ENCODE measurements around the gene ISG15.
"Not testable (repeated sequence)": the region's sequence is repeated elsewhere in the genome, so short reads cannot be mapped to it uniquely, and the experiment has no call there.

Gene ISG15

GRCh38 chr1:984476-984814 lies 28.9 kb upstream of the ISG15 start:
- Histone ChIP-seq H3K23ac (ENCODE audit: low read length) (no peak overlapping the region), H2AK5ac (ENCODE audit: low read length) (no peak overlapping the region), H3K4me2 (ENCODE audit: low read length) (peak overlapping the region; percentile 43), H3K36me3 (ENCODE audit: control insufficient read depth in 1 of 2, insufficient read depth in 2 of 2, low read length in 2 of 2) (no peaks in the 10 kb centered on the region), H3K4me3 (ENCODE audit: low read depth, low read length) (no peak overlapping the region), H3K9me3 (ENCODE audit: insufficient read depth, low read depth, low read length) (no peaks in the 10 kb centered on the region), H3K9ac (ENCODE audit: low read length) (no peak overlapping the region), H3K27me3 (ENCODE audit: insufficient read depth, low read length) (no peaks in the 10 kb centered on the region), H3K4ac (ENCODE audit: low read depth, low read length) (no peak overlapping the region), H4K12ac (ENCODE audit: low read depth, low read length) (no peak overlapping the region), H4K8ac (ENCODE audit: low read depth, low read length) (no peak overlapping the region), H3K14ac (ENCODE audit: low read length) (no peak overlapping the region), H2BK5ac (ENCODE audit: low read depth, low read length, poor library complexity) (no peak overlapping the region), H2BK12ac (ENCODE audit: low read length) (no peak overlapping the region), H3K4me1 (ENCODE audit: control insufficient read depth in 1 of 2, insufficient read depth in 2 of 2, low read length in 2 of 2) (no peaks in the 10 kb centered on the region), H3K27ac (ENCODE audit: low read depth, low read length) (no peak overlapping the region), H2AFZ (ENCODE audit: insufficient read depth, low read length, poor library complexity) (peak overlapping the region; percentile 74), H4K91ac (ENCODE audit: low read depth, low read length) (no peak overlapping the region), H3K79me2 (ENCODE audit: control insufficient read depth, insufficient read depth, low read length, poor library complexity) (no peaks in the 10 kb centered on the region), H2BK120ac (ENCODE audit: insufficient read depth, low read length, poor library complexity) (no peak overlapping the region), H3K18ac (ENCODE audit: low read length) (no peak overlapping the region), H3K79me1 (ENCODE audit: low read length) (no peaks in the 10 kb centered on the region)
- DNase-seq = no peak
- no CpG with 5 or more reads among the region's 12 CpGs for WGBS (ENCODE audit: extremely low coverage, insufficient coverage, insufficient read length)

GRCh38 chr1:985126-985525 lies 28.2 kb upstream of the ISG15 start:
- DNase-seq = no peak
- Histone ChIP-seq H3K4me1 (ENCODE audit: control insufficient read depth in 1 of 2, insufficient read depth in 2 of 2, low read length in 2 of 2) (no peaks in the 10 kb centered on the region), H3K4me2 (ENCODE audit: low read length) (no peak overlapping the region), H3K9me3 (ENCODE audit: insufficient read depth, low read depth, low read length) (no peaks in the 10 kb centered on the region), H4K12ac (ENCODE audit: low read depth, low read length) (no peak overlapping the region), H3K9ac (ENCODE audit: low read length) (no peak overlapping the region), H3K23ac (ENCODE audit: low read length) (no peak overlapping the region), H2AFZ (ENCODE audit: insufficient read depth, low read length, poor library complexity) (no peak overlapping the region), H2BK5ac (ENCODE audit: low read depth, low read length, poor library complexity) (no peak overlapping the region), H3K27me3 (ENCODE audit: insufficient read depth, low read length) (no peaks in the 10 kb centered on the region), H3K18ac (ENCODE audit: low read length) (no peak overlapping the region), H2BK120ac (ENCODE audit: insufficient read depth, low read length, poor library complexity) (no peak overlapping the region), H4K91ac (ENCODE audit: low read depth, low read length) (no peak overlapping the region), H3K4ac (ENCODE audit: low read depth, low read length) (no peak overlapping the region), H3K4me3 (ENCODE audit: low read depth, low read length) (no peak overlapping the region), H2BK12ac (ENCODE audit: low read length) (no peak overlapping the region), H2AK5ac (ENCODE audit: low read length) (no peak overlapping the region), H3K14ac (ENCODE audit: low read length) (no peak overlapping the region), H3K79me2 (ENCODE audit: control insufficient read depth, insufficient read depth, low read length, poor library complexity) (no peaks in the 10 kb centered on the region), H3K27ac (ENCODE audit: low read depth, low read length) (no peak overlapping the region), H3K36me3 (ENCODE audit: control insufficient read depth in 1 of 2, insufficient read depth in 2 of 2, low read length in 2 of 2) (no peaks in the 10 kb centered on the region), H4K8ac (ENCODE audit: low read depth, low read length) (no peak overlapping the region), H3K79me1 (ENCODE audit: low read length) (no peaks in the 10 kb centered on the region)
- no CpG with 5 or more reads among the region's 13 CpGs for WGBS (ENCODE audit: extremely low coverage, insufficient coverage, insufficient read length)

- H3K18ac ChIP-seq (ENCODE audit: low read length); H3K4me3 ChIP-seq (ENCODE audit: low read depth, low read length); H2AFZ ChIP-seq (ENCODE audit: insufficient read depth, low read length, poor library complexity); H2BK5ac ChIP-seq (ENCODE audit: low read depth, low read length, poor library complexity); H3K4me1 ChIP-seq (ENCODE audit: control insufficient read depth in 1 of 2, insufficient read depth in 2 of 2, low read length in 2 of 2); H3K4me2 ChIP-seq (ENCODE audit: low read length); H3K4ac ChIP-seq (ENCODE audit: low read depth, low read length); H2BK12ac ChIP-seq (ENCODE audit: low read length); H3K9ac ChIP-seq (ENCODE audit: low read length); H3K27ac ChIP-seq (ENCODE audit: low read depth, low read length); H3K9me3 ChIP-seq (ENCODE audit: insufficient read depth, low read depth, low read length); DNase-seq; H3K23ac ChIP-seq (ENCODE audit: low read length); H3K79me1 ChIP-seq (ENCODE audit: low read length); H4K91ac ChIP-seq (ENCODE audit: low read depth, low read length); H3K36me3 ChIP-seq (ENCODE audit: control insufficient read depth in 1 of 2, insufficient read depth in 2 of 2, low read length in 2 of 2); H2AK5ac ChIP-seq (ENCODE audit: low read length); H3K14ac ChIP-seq (ENCODE audit: low read length); H3K27me3 ChIP-seq (ENCODE audit: insufficient read depth, low read length); H4K8ac ChIP-seq (ENCODE audit: low read depth, low read length); H3K79me2 ChIP-seq (ENCODE audit: control insufficient read depth, insufficient read depth, low read length, poor library complexity); H2BK120ac ChIP-seq (ENCODE audit: insufficient read depth, low read length, poor library complexity); H4K12ac ChIP-seq (ENCODE audit: low read depth, low read length): not testable (repeated sequence)
- WGBS (ENCODE audit: extremely low coverage, insufficient coverage, insufficient read length) = no CpG with 5 or more reads among the region's 5 CpGs
Observed at GRCh38 chr1:988061-988460, 25.2 kb upstream of the ISG15 start.

- Histone ChIP-seq H3K9ac (ENCODE audit: low read length) (peak overlapping the region; percentile 18), H3K9me3 (ENCODE audit: insufficient read depth, low read depth, low read length) (peaks cover 11% of the 10 kb centered on the region)
- H3K4me3 ChIP-seq (ENCODE audit: low read depth, low read length); H3K14ac ChIP-seq (ENCODE audit: low read length); H3K4ac ChIP-seq (ENCODE audit: low read depth, low read length); H3K23ac ChIP-seq (ENCODE audit: low read length); DNase-seq; H2BK120ac ChIP-seq (ENCODE audit: insufficient read depth, low read length, poor library complexity); H2AFZ ChIP-seq (ENCODE audit: insufficient read depth, low read length, poor library complexity); H4K8ac ChIP-seq (ENCODE audit: low read depth, low read length); H2BK12ac ChIP-seq (ENCODE audit: low read length); H3K36me3 ChIP-seq (ENCODE audit: control insufficient read depth in 1 of 2, insufficient read depth in 2 of 2, low read length in 2 of 2); H3K4me1 ChIP-seq (ENCODE audit: control insufficient read depth in 1 of 2, insufficient read depth in 2 of 2, low read length in 2 of 2); H3K79me1 ChIP-seq (ENCODE audit: low read length); H3K18ac ChIP-seq (ENCODE audit: low read length); H3K79me2 ChIP-seq (ENCODE audit: control insufficient read depth, insufficient read depth, low read length, poor library complexity); H4K91ac ChIP-seq (ENCODE audit: low read depth, low read length); H4K12ac ChIP-seq (ENCODE audit: low read depth, low read length); H2BK5ac ChIP-seq (ENCODE audit: low read depth, low read length, poor library complexity); H3K27ac ChIP-seq (ENCODE audit: low read depth, low read length); H3K4me2 ChIP-seq (ENCODE audit: low read length); H2AK5ac ChIP-seq (ENCODE audit: low read length); H3K27me3 ChIP-seq (ENCODE audit: insufficient read depth, low read length): not testable (repeated sequence)
- WGBS (ENCODE audit: extremely low coverage, insufficient coverage, insufficient read length) = no CpG with 5 or more reads among the region's 6 CpGs
Observed at GRCh38 chr1:991275-991674, 22.0 kb upstream of the ISG15 start.
